ENCODE measurements around the gene CCDC160.
"Not testable (repeated sequence)": the region's sequence is repeated elsewhere in the genome, so short reads cannot be mapped to it uniquely, and the experiment has no call there.

CCDC160 gene

DNA sequence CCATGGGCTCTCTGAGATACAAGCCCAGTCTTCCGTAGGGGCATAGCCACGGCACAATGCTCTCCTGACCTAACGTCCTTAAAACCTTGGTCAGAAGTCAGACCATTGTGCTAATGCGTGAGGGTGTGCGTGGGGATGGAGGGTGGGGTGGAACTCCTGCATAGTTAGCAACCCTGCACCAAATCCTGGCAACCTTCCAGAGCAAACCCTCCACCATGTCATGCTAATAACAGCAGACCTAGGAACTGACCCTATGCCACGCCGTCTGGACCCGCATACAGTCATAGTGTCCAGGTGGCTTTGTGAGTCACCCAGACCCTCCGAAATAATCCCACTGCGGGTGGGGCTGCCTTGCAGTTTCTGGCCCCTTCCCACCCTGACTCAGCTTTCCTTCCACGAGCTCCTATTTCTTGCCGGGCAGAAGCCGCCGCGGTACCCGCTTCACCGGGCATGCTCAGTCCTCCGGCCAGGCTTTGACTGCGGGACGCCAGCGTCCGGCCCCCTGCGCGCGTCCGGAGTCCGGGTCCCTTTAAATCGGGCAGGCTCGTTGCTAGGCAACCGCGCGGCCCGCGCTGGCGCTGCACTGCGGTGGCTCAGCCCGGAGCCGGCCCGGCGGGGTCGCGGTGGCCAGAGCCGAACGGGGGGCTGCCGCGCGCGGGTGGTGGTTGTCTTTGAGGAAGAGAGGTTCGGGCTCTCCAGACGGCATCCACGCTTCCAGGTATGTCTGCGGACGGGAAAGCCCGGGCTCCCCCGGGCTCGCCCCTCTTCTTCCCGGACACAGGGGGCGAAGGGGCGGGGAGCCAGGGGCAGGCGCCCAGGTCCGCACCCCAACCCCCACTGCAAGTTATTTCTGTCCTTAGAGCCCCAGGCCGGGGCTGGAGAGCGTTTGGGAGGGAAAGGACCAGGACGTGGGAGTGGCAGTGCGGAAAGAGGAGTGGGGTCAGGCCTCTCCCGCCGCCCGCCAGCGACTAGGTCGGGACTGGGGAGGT lies at the start of gene CCDC160:
TSS of gene CCDC160 (plus strand) at position 557 of the 989 bp plus-strand sequence. CDS start 7,619 bp downstream, outside the sequence.
- no peak for DNase-seq

DNA sequence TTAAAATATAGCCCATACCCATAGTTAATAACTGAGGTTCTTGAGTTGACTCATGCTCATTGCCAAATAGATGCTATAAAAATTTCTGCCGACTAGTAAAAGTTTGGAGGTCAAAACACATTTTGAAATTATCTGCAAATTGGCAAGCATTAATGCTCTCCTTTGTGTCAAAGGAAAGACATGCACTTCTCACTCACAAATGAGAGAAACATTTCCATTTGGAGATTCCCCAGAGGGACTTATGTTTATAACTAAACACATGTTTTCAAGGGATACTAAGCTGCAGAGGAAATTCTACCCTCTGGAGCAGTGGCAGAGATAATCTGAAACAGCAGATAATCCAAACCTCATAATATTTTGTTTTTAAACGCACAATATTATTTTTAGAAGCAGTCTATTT lies 45.7 kb upstream of the CCDC160 start:
- DNase-seq: no peak

- DNase-seq: no peak
These were observed 42.1 kb upstream of the CCDC160 start for GRCh38 chrX:134194915-134195314.

DNA sequence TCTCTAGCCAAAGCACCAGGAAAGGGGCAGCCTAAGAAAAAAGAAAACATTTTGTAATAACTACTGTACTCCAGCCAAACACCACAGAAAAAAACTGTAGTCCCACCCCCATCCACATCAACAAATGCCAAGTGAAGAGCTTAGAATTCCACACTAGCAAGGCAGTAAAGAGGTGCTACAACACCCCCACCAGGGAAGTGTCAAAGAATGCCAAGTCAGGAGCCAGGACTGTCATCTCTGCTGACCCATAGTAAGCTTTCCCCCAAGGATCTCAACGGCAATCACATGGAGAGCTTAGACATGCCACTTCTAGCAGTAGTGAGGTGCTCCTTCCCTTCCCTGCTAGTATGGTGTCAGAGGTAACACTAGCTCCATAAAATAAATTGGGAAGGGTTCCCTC lies 34.4 kb upstream of the CCDC160 start:
- DNase-seq: no peak

- DNase-seq: no peak
These were observed 30.8 kb upstream of the CCDC160 start for GRCh38 chrX:134206221-134206620.

GRCh38 chrX:134210465-134210864 lies 26.5 kb upstream of the CCDC160 start:
- no peak for DNase-seq

DNA sequence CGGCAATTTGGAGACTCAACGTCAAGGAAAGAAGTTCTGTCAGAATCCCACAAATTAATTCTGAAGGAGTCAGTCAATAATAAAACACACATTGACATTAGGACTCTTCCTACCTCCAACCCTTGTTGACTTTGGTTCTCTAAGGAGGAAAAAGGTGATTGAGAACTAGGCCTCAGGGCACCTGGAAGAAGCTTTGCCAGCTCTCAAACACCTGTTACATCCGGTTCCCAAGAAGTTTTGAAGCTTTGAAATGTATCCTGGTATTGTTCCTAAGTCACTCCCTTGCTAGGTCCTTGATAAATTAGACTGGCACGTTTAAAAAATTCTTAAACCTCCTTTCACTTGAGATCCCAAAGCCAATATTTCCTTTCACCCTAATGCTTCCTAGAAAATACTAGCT lies 1.7 kb upstream of the CCDC160 start:
- no peak for DNase-seq

GRCh38 chrX:134238144-134238543 lies 1.2 kb downstream of the CCDC160 start:
- not testable (repeated sequence) for DNase-seq

GRCh38 chrX:134239016-134239415 lies 2.0 kb downstream of the CCDC160 start:
- DNase-seq: no peak

DNA sequence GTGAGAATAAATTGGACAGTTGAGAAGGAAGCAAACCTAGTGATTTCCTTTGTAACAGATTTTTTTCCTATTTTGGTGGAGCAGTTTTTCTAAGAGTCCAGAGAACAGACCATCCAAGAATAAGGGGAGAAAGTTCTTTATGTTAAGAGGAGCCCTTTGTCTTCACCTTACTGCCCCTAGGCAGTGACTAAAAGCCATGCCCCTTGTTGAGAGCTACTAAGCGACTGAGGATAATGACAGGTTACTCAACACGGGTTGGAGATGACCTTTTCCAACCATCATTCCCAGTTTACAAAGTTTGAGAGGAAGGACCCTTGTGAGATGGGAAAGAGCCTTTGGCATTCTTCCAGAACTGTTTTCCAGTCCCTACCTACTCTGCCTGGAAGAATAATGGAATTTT lies 3.2 kb downstream of the CCDC160 start:
- DNase-seq: no peak

DNA sequence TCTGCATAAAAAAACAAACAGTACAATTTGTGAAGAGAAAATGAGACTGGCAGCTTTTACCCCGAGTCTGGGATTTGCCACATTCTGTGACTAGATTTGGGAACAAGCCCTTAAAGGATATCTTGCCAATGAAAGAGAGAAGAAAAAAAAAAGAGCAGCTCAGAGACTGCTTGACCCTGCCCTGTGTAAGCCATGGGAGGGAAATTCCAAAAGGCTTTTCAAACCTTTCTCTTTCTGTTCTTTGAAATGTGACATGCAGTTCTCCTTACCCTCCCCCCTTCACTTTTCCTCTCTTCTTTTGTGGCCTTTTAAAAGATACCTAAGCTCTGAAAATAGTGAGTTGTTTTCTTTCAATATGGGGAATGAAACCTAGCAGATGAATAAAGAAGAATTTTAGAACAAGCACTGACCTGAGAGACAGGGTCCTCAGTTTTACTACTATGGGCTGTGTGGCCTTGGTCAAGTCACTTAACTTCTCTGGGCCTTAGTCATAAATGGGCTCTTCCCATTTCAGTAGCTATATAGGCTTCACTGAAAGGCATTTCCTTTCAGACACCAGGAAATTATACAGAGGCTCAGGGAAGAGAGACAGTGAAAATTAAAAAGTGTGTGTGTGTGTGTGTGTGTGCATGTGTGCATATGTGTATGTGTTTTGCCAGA lies 5.1 kb downstream of the CCDC160 start:
- DNase-seq: no peak

DNA sequence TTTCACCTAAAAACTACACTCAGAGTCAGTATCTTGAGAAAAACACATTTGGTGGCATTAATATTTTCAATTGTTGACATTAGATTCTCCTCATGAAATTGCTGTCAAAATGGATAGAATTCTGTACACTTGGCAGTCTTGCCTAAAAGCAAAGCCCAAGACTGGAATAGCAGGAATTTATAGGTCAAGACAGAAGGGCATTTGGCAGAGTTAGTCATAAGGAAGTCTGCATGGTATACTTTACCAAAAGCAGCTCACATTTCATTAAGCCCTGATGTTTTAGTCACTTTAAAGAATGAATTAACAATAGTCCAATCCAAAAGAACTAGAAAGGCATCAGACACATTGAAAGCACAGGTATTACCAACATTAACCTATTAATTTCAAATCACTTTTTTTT lies 7.1 kb downstream of the CCDC160 start:
- DNase-seq: no peak

GRCh38 chrX:134246282-134246681 lies 9.3 kb downstream of the CCDC160 start:
- no peak for DNase-seq

GRCh38 chrX:134247492-134247891 lies 10.5 kb downstream of the CCDC160 start:
- DNase-seq: no peak

- DNase-seq: no peak
These were observed 12.3 kb downstream of the CCDC160 start for GRCh38 chrX:134249241-134249640.

GRCh38 chrX:134251241-134251640 lies 14.3 kb downstream of the CCDC160 start:
- no peak for DNase-seq

DNA sequence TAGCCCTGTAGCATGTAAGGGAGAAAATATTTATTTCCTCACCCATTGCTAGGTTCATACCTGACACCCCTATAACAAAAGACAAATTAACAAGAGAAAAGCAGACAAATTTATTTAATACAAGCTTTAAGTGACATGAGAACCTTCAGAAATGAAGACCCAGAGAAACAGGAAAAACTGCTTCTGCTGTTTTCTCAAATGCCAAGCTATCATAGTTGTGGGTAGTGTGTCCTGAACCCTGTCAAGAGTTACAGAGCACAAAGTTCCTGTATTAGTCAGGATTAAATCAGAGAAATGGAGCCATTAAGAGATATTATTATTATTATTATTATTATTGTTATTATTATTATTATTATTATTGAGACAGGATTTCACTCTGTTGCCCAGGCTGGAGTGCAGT lies 17.5 kb downstream of the CCDC160 start:
- DNase-seq: no peak

- DNase-seq: no peak
These were observed 18.6 kb downstream of the CCDC160 start for GRCh38 chrX:134255555-134255954.

GRCh38 chrX:134256684-134257083 lies 19.7 kb downstream of the CCDC160 start:
- no peak for DNase-seq

GRCh38 chrX:134258202-134258601 lies 21.2 kb downstream of the CCDC160 start:
- no peak for DNase-seq

DNA sequence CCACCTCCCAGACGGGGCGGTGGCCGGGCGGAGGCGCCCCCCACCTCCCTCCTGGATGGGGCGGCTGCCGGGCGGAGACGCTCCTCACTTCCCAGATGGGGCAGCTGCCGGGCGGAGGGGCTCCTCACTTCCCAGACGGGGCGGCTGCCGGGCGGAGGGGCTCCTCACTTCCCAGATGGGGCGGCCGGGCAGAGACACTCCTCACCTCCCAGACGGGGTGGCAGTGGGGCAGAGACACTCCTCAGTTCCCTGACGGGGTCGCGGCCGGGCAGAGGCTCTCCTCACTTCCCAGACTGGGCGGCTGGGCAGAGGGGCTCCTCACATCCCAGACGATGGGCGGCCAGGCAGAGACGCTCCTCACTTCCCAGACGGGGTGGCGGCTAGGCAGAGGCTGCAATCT lies 49.0 kb downstream of the CCDC160 start:
- not testable (repeated sequence) for DNase-seq

GRCh38 chrX:134287346-134287745 lies 50.4 kb downstream of the CCDC160 start:
- no peak for DNase-seq

- DNase-seq: no peak
These were observed 57.6 kb downstream of the CCDC160 start for GRCh38 chrX:134294548-134294947.
